AG04450 (cell line): ENCODE data around the gene C9orf72. TPM values are rescaled to one million over a fixed set of nuclear protein-coding genes. Genes with fewer than 3 reads are reported as not detected.

Experiments
- CTCF ChIA-PET: fragments of 300-600, 350-600 bp; formaldehyde crosslinking; extraction: SDS; loops from one replicate; lab custom pipeline; 2022; ENCODE audit warnings: antibody characterized with exemption, inconsistent platforms; lab: Charles Lee
- POLR2A ChIA-PET: fragments of 350-600 bp; formaldehyde crosslinking; extraction: SDS; loops from one replicate; lab custom pipeline; 2021; ENCODE audit warnings: antibody characterized with exemption, inconsistent platforms; lab: Yijun Ruan, JAX
- DNase-seq: peaks from one replicate; pipeline ENCODE4 v3.0.0-alpha.2; 2011; ENCODE audit warnings: low read depth, low spot score
- H3K27ac ChIP-seq: one replicate; pipeline ENCODE4 v1.5.1; 2012; ENCODE audit warnings: low read depth, low read length, control low read depth
- H3K27me3 ChIP-seq: one replicate; pipeline ENCODE4 v1.6.0; 2012; ENCODE audit warnings: low read length; ENCODE audit not compliant: control insufficient read depth, insufficient read depth
- H3K4me3 ChIP-seq: 2 replicates; pipeline ENCODE4 v1.5.1; 2011; ENCODE audit warnings: mild to moderate bottlenecking, low read depth, low read length, control low read depth
- H3K9me3 ChIP-seq: 2 replicates; pipeline ENCODE4 v1.5.1; 2012; ENCODE audit warnings: low read length; ENCODE audit not compliant: control insufficient read depth, insufficient read depth
- CTCF ChIP-seq: IDR thresholded peaks from 2 replicates; pipeline ENCODE4 v1.5.1; 2011; ENCODE audit warnings: low read depth, low read length, control low read depth, inconsistent platforms
- polyA plus RNA-seq: library from polyadenylated mRNA; depleted of rRNA; stranded (reverse); fragments of >200 nt; gene quantifications from 2 replicates; pipeline ENCODE4 v1.2.3, GENCODE V29; 2011

The C9orf72 gene
- polyA plus RNA-seq, 1 experiment: 4.6 TPM

GRCh38 chr9:27534658-27535209 lies 38.5 kb downstream of the C9orf72 start:
- no peak for TF ChIP-seq CTCF
- CTCF ChIA-PET: interaction anchor here (3.1 kb wide), 1 partner anchor 14 kb away, joined by 13 read pairs; no protein-coding TSS in a partner anchor
- H3K4me3 ChIP-seq: no peak overlapping the region
- H3K27ac ChIP-seq: no peak overlapping the region
- no peak for DNase-seq
- H3K9me3 ChIP-seq: no peaks in the 10 kb centered on the region
- POLR2A ChIA-PET: no interaction called here
- peaks cover 10% of the 10 kb centered on the region for H3K27me3 ChIP-seq

- no peaks in the 10 kb centered on the region; the same call in 1 of the 2 replicates for H3K9me3 ChIP-seq
- H3K4me3 ChIP-seq: no peak overlapping the region
- DNase-seq: no peak
- CTCF ChIA-PET: interaction anchor here (0.7 to 3.1 kb wide), 2 partner anchors 11 to 14 kb away, joined by 3 to 13 read pairs; no protein-coding TSS in a partner anchor
- no peak for TF ChIP-seq CTCF
- no peak overlapping the region for H3K27ac ChIP-seq
- POLR2A ChIA-PET: no interaction called here
- peaks cover 10% of the 10 kb centered on the region for H3K27me3 ChIP-seq
These were observed 39.1 kb downstream of the C9orf72 start for GRCh38 chr9:27534131-27534530.

- Histone ChIP-seq H3K9me3 (no peaks in the 10 kb centered on the region; the same call in 1 of the 2 replicates), H3K27ac (no peak overlapping the region), H3K27me3 (peaks cover 17% of the 10 kb centered on the region), H3K4me3 (no peak overlapping the region)
- POLR2A ChIA-PET: no interaction called here
- CTCF ChIA-PET: interaction anchor here (0.7 to 3.1 kb wide), 4 partner anchors 12 to 200 kb away, joined by 3 to 13 read pairs (median 6); no protein-coding TSS in a partner anchor
- no peak for TF ChIP-seq CTCF
- DNase-seq: no peak
These were observed 40.0 kb downstream of the C9orf72 start for GRCh38 chr9:27533311-27533710.

- DNase-seq: no peak
- Histone ChIP-seq H3K27me3 (peaks cover 29% of the 10 kb centered on the region), H3K9me3 (no peaks in the 10 kb centered on the region; the same call in 1 of the 2 replicates), H3K4me3 (no peak overlapping the region), H3K27ac (no peak overlapping the region)
- POLR2A ChIA-PET: no interaction called here
- TF ChIP-seq CTCF: no peak
- CTCF ChIA-PET: interaction anchor here (0.6 to 3.1 kb wide), 4 partner anchors 13 to 591 kb away, joined by 4 to 13 read pairs (median 6); no protein-coding TSS in a partner anchor
These were observed 41.2 kb downstream of the C9orf72 start for GRCh38 chr9:27532046-27532445.
